ENCODE measurements around the gene BTBD1.

DNA sequence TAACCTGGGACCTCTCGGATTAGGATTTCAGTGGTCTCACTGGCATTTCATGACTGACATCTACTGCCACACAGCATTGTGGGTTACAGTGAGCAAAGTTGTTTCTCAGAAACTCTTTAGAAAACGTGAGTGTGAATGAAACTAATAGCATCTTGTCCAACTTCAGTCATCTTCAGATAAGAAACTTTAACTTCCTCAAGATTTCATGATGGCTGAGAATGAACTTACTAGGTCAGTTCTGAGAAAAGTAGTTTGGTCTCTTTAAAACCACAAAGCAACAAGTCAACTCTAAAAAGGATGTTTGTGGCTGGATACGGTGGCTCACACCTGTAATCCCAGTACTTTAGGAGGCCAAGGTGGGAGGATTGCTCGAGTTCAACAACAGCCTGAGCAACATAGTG, 100.4 kb downstream of the BTBD1 start:
- TF ChIP-seq CTCF (IDR thresholded peaks at IDR 0.05) (no peak), ELF1 (IDR thresholded peaks at IDR 0.05) (no peak)
